Gastroesophageal sphincter (tissue), 4 donors: ENCODE results near the gene GABRG3. TPM values are rescaled to one million over a fixed set of nuclear protein-coding genes. Genes with fewer than 3 reads are reported as not detected.

Experiments
- ATAC-seq: fragments of 150-250 bp; one replicate; pipeline ENCODE4 v1.9.1; 2016; ENCODE audit warnings: mild to moderate bottlenecking, moderate library complexity
- H3K27ac ChIP-seq, 4 donors: fragments of 200-600 bp; sonication (generic) in 3 of 4; 1 replicate in 3 of 4; 2 replicates in 1 of 4; pipeline ENCODE4 v1.5.1; 2016 to 2019
- H3K27me3 ChIP-seq: fragments of 200-600 bp; sonication (generic); one replicate; pipeline ENCODE4 v1.5.1; 2019
- H3K36me3 ChIP-seq, 2 donors: fragments of 200-600 bp; sonication (generic); one replicate each; pipeline ENCODE4 v1.5.1; 2019; ENCODE audit warnings: control low read depth in 1 of 2
- H3K4me1 ChIP-seq, 3 donors: fragments of 200-600 bp; sonication (generic); 1 replicate in 2 of 3; 2 replicates in 1 of 3; pipeline ENCODE4 v1.5.1; 2016 to 2019; ENCODE audit warnings: control low read depth in 2 of 3
- H3K4me3 ChIP-seq, 2 donors: fragments of 200-600 bp; sonication (generic); one replicate each; pipeline ENCODE4 v1.5.1; 2019; ENCODE audit warnings: mild to moderate bottlenecking in 1 of 2, moderate library complexity in 1 of 2
- H3K9me3 ChIP-seq, 3 donors: fragments of 200-600 bp; sonication (generic); one replicate each; pipeline ENCODE4 v1.5.1; 2017 to 2019; ENCODE audit warnings: control low read depth in 2 of 3
- EP300 ChIP-seq: sonication (generic); formaldehyde crosslinking; IDR thresholded peaks from one replicate; pipeline ENCODE4 v1.6.1; 2017; ENCODE audit warnings: antibody characterized with exemption, mild to moderate bottlenecking
- POLR2A ChIP-seq, 2 donors: fragments of 450-650 bp; IDR thresholded peaks; one replicate each; pipeline ENCODE4 v1.6.1; 2017; ENCODE audit warnings: antibody characterized with exemption in 2 of 2, mild to moderate bottlenecking in 2 of 2, moderate library complexity in 1 of 2
- POLR2AphosphoS5 ChIP-seq: sonication (generic); formaldehyde crosslinking; IDR thresholded peaks from one replicate; pipeline ENCODE4 v1.6.1; 2017; ENCODE audit warnings: antibody characterized with exemption
- WGBS, 2 donors: methylation state at CpG; one replicate each; pipeline ENCODE4 v1.1.5; 2018; ENCODE audit warnings: low coverage in 1 of 2; 5-methylcytosine and 5-hydroxymethylcytosine counted together
- total RNA-seq, 4 donors: library from RNA; depleted of rRNA; stranded (reverse); fragments of >200 nt; gene quantifications; one replicate each; pipeline ENCODE4 v1.1.0, GENCODE V29; 2016
- TF ChIP-seq, protein P1 (sequence below), 4 experiments: fragments of 200-600 bp in 2 of 4; fragments of 450-650 bp in 2 of 4; sonication (generic) in 1 of 4; IDR thresholded peaks; one replicate each; pipeline ENCODE4 v1.5.1; 2017 to 2019; ENCODE audit warnings: antibody characterized with exemption in 4 of 4, mild to moderate bottlenecking in 2 of 4, moderate library complexity in 2 of 4

GABRG3 gene
- total RNA-seq, 4 donors from 2014 or later, result under 0.01 to 0.04 TPM; not detected in 2

DNA sequence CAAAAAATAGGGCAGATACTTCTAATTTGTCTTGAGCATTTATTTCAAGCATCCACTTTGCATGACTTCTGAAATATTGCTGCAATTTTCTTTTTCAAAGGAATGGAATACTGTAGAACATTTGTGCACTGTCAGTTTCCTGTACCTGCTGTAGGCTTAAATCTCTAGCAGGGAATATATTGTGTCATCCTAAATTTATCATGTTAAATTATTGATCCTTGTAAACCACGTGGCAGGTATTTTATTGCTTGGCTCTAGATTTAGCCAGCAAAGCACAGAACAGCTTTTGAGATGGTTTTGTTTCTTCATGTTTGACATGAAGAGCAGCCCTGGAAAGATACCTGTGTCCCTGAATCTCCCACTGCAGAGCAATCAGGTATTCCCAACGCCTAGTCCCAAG, 470.1 kb downstream of the GABRG3 start:
- no peak for ATAC-seq
- Histone ChIP-seq H3K9me3 (peaks cover 0 to under 1% (median 0%) of the 10 kb centered on the region in 3 donors), H3K27me3 (no peaks in the 10 kb centered on the region), H3K4me1 (no peaks in the 10 kb centered on the region), H3K4me3 (no peak overlapping the region), H3K27ac (no peak overlapping the region), H3K36me3 (no peaks in the 10 kb centered on the region)
- WGBS, 2 donors, result 39 to 65% methylated on average over 2 of the region's 2 CpGs
- no peak for TF ChIP-seq EP300
- no peak for TF ChIP-seq POLR2A (IDR thresholded peaks at IDR 0.05)
- no peak for TF ChIP-seq POLR2AphosphoS5
- TF ChIP-seq, protein P1, sequence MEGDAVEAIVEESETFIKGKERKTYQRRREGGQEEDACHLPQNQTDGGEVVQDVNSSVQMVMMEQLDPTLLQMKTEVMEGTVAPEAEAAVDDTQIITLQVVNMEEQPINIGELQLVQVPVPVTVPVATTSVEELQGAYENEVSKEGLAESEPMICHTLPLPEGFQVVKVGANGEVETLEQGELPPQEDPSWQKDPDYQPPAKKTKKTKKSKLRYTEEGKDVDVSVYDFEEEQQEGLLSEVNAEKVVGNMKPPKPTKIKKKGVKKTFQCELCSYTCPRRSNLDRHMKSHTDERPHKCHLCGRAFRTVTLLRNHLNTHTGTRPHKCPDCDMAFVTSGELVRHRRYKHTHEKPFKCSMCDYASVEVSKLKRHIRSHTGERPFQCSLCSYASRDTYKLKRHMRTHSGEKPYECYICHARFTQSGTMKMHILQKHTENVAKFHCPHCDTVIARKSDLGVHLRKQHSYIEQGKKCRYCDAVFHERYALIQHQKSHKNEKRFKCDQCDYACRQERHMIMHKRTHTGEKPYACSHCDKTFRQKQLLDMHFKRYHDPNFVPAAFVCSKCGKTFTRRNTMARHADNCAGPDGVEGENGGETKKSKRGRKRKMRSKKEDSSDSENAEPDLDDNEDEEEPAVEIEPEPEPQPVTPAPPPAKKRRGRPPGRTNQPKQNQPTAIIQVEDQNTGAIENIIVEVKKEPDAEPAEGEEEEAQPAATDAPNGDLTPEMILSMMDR (IDR thresholded peaks at IDR 0.05), result no peak

DNA sequence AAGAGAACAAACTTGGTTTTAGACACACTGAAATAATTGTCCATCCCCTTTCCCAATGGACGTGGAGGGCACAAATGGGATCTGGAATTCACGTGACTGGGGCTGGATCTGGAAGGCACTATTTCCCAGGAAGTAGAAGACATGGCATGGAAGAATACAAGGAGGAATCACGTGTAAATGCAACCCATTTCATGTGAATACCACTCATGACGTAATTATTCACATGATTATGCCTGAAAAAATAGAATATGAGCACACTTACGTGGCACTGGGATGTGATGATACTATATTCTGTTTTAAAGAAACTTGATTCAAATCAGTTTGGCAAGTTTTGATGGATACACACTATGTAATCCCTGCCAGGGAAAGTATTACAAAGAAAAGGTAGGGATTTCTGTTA, 477.3 kb downstream of the GABRG3 start:
- TF ChIP-seq POLR2A (IDR thresholded peaks at IDR 0.05), result no peak
- TF ChIP-seq, protein P1 (IDR thresholded peaks at IDR 0.05), result no peak
- TF ChIP-seq EP300, result no peak
- TF ChIP-seq POLR2AphosphoS5, result no peak
- Histone ChIP-seq H3K9me3 (no peaks in the 10 kb centered on the region), H3K4me1 (no peaks in the 10 kb centered on the region), H3K4me3 (no peak overlapping the region), H3K27ac (no peak overlapping the region), H3K36me3 (no peaks in the 10 kb centered on the region), H3K27me3 (no peaks in the 10 kb centered on the region)
- WGBS, 2 donors, result 83 to 96% methylated on average over 3 to 5 of the region's 5 CpGs
- ATAC-seq, result no peak

DNA sequence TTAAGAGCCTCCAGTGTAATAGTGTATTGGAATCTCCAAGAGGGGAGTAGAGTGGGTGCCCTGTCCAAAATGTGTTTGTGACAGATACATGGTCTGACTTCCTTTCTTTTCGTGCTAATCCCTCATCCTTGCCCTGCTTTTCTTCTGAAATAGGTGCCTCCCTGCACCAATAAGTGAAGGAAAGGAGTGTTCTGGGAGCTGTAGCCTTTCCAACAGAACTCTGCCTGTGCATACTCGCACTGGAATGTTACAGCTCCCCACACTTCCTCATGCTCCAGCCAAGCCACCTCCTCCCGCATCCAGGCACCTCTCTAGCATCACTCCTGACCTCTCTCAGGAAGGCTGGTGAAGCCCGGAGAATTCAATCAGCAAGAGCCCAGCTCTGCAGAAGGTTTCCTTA, 478.0 kb downstream of the GABRG3 start:
- no peaks in the 10 kb centered on the region for H3K4me1 ChIP-seq
- H3K27me3 ChIP-seq, result no peaks in the 10 kb centered on the region
- ATAC-seq, result no peak
- 7 to 8% methylated on average over 4 of the region's 4 CpGs for WGBS, 2 donors
- H3K36me3 ChIP-seq, result no peaks in the 10 kb centered on the region
- H3K4me3 ChIP-seq, result no peak overlapping the region
- H3K27ac ChIP-seq, result no peak overlapping the region
- no peaks in the 10 kb centered on the region for H3K9me3 ChIP-seq
- no peak for TF ChIP-seq POLR2A (IDR thresholded peaks at IDR 0.05)

DNA sequence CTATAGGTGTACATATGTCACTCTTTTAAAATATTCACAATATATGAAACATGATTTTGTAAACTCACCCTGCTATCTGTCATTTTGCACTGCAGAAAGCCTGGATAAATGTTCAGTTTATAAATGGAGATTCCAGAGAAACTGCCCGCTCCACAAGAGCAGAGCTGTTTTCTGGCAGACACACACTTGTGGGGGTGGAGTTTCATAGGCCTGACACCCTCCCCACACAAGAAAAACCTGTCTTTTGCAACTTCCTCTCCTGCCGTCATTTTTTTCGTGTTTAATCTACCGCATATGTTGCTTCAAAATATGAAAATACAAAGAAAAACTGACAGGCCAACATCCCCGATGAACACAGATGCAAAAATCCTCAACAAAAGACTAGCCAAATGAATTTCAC, 479.0 kb downstream of the GABRG3 start:
- Histone ChIP-seq H3K4me1 (no peaks in the 10 kb centered on the region), H3K9me3 (no peaks in the 10 kb centered on the region), H3K4me3 (no peak overlapping the region), H3K36me3 (no peaks in the 10 kb centered on the region), H3K27ac (no peak overlapping the region), H3K27me3 (no peaks in the 10 kb centered on the region)
- ATAC-seq, result no peak
- no peak for TF ChIP-seq EP300
- TF ChIP-seq, protein P1 (IDR thresholded peaks at IDR 0.05), result no peak
- TF ChIP-seq POLR2AphosphoS5, result no peak
- no peak for TF ChIP-seq POLR2A (IDR thresholded peaks at IDR 0.05)
- WGBS, 2 donors, result 18 to 32% methylated on average over 5 of the region's 5 CpGs

DNA sequence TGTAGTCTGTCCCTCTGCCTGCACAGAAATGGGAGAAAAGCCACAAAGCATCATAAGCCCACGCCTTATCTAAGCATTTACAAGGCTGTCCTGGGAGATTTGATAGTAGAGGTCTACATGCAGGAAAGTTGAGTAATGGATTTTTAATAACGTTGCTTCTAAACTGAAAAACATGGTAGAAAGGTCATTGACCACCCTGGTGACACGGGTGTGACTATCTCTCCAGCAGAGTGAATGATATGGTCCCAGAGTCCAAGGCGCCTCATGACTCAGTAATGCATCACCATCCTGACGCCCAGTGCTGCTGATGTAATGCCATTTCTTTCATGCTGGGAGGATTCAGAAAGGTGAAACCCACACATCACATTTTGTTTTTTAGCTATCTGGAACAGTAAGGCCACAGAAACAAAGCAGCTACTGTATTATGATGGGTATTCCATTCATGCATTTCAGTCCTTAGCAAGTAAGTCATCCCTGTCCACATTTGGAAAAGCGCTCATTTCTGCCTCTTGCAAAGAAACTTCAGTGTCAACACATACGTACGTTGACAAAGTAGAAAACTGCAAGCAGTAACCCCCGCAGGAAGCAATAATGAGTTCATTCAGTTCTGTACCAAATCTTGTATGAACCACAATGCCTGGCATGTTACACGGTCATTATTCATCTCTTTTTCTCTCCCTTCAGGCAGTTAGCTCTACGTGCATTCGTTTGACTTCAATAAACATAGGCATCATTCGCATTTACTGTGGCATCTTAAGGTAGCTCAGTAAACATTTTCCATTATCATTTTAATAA, 483.5 kb downstream of the GABRG3 start:
- TF ChIP-seq, protein P1 (IDR thresholded peaks at IDR 0.05), result no peak
- no peak for TF ChIP-seq POLR2A (IDR thresholded peaks at IDR 0.05)
- no peak for TF ChIP-seq POLR2AphosphoS5
- TF ChIP-seq EP300, result no peak
- WGBS, 2 donors, result 56 to 63% methylated on average over 12 to 13 of the region's 13 CpGs

More for the DNA sequence above, 483.5 kb downstream of the GABRG3 start:
- H3K27me3 ChIP-seq, result no peaks in the 10 kb centered on the region
- no peaks in the 10 kb centered on the region for H3K9me3 ChIP-seq
- H3K4me3 ChIP-seq, result no peak overlapping the region
- no peak for ATAC-seq
- H3K27ac ChIP-seq, result no peak overlapping the region
- H3K4me1 ChIP-seq, result no peaks in the 10 kb centered on the region
- no peaks in the 10 kb centered on the region for H3K36me3 ChIP-seq
